Hematopoietic multipotent progenitor cell treated with erythropoietin and hydrocortisone succinate and interleukin-3 and kit ligand, for 15 days (in vitro differentiated cells): ENCODE data around the gene RNASEH2A.

Source experiments
- DNase-seq: peaks from one replicate; pipeline ENCODE4 v3.0.0-alpha.2; 2015; ENCODE audit warnings: low spot score

The RNASEH2A gene

DNA sequence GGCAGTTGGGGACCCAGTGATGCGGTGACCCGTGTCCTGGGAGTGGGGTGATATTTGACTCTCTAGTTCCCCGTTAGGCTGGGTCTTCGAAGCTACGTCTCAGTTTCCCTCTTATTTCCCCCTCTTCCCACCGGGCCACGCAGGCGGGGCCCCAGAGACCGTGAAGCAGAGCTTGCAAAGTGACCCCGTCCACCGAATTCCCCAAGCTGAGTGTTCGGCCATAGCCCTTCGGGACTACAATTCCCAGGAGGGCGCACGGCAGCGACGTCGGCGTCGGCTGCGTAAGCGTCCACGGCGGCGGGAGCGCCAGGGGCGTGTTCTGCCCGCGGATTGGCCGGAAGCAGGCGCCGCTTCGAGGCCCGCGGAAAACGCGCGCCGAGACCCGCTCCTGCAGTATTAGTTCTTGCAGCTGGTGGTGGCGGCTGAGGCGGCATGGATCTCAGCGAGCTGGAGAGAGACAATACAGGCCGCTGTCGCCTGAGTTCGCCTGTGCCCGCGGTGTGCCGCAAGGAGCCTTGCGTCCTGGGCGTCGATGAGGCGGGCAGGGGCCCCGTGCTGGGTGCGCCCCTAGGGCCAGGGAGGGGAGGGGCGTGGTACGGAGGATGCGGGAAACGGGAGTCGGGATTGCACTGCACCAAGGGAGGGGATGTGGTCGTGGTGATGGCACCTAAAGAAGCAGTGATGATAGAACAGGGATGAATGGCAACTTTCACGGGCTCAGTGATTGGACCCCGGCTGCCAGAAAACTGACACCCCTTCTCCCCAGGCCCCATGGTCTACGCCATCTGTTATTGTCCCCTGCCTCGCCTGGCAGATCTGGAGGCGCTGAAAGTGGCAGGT lies at the start of gene RNASEH2A:
Gene RNASEH2A (plus strand): TSS at position 343 of the 840 bp plus-strand sequence. CDS start 90 bp downstream, at position 433.
- DNase-seq = peak; percentile 90

- peak; percentile 67 for DNase-seq
Observed at GRCh38 chr19:12757544-12758274, 48.7 kb upstream of the RNASEH2A start.

GRCh38 chr19:12759686-12760085 lies 46.7 kb upstream of the RNASEH2A start:
- no peak for DNase-seq

- DNase-seq = no peak
Observed at GRCh38 chr19:12763100-12763499, 43.3 kb upstream of the RNASEH2A start.

DNA sequence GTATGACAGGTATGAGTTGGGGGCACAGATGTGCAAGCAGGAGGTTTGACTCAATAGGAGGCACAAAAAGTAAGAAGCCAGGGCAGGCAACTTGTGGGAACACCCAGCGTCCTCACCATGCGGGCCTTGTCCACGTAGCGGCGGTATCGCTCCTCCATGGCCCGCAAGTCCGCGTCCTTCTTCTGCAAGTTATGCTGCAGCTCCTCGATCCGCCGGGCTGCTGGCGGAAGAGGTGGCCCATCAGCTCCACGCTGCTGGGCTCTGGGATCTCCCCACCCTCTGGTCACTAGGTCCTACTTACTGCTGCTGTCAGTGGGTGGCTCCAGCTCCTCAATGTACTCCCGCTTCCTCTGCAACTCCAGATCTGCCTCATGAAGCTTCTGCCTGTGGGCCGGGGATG lies 41.7 kb upstream of the RNASEH2A start:
- DNase-seq = no peak

DNA sequence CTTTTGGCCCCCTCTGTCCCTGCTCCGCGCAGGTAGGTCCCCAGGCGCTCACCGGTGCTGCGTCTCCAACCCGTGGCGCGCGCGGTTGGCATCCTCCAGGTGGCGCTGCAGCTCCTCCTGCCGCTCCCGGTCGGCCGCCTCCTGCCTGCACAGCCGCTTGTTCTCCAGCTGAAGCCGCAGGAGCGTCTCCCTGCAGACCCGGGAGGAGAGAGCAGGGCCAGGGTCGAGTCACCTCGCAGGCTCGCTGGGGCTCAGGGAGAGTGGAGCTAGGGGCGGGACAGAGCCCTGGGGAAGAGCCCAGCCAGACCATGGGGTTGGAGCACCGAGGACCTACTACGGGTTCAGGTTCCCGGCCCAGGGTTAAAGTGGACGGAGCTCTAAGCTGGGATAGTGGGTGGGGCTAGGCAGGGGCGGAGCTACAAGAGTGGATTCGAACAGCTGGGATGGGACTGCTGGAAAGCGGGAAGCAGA lies 40.3 kb upstream of the RNASEH2A start:
- DNase-seq = no peak

DNA sequence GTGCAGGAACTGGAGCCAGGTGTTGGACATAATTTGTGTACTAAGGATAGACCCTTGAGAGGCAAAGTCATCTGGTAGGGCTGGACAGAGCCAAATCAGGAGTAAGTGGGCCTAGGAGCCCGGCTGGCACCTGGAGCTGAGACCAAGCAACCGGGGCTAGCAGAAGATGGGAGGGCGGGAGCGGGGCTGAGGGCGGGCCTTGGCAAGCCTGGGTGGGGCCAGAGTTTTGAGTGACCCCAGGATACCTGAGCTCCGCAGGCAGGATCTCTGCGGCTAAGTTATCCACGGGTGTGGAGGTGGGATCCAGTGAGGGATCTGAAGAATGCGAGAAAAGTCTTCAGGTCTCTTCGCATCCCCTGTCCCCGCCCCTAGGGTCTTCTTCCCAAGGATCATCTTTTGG lies 39.2 kb upstream of the RNASEH2A start:
- no peak for DNase-seq

DNA sequence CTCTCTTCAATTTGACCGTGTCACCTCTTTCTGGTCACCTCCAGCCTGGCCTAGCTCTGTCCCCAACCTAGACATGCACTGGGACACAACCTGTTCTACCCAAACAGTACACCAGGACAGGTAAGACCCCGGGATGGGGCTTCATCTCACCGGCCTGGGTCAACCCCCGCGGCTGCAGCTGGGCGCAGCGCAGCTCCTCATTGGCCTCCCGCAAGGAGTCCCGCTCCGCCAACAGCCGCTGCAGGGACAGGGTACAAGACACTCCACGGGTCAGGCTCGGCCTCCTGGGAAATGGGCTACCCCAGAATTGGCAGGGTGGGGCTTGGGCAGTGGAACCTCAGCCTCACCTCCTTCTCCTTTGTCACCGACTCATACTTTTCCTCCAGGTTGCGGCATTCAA lies 38.7 kb upstream of the RNASEH2A start:
- DNase-seq = no peak

- no peak for DNase-seq
Observed at GRCh38 chr19:12769689-12770088, 36.7 kb upstream of the RNASEH2A start.

DNA sequence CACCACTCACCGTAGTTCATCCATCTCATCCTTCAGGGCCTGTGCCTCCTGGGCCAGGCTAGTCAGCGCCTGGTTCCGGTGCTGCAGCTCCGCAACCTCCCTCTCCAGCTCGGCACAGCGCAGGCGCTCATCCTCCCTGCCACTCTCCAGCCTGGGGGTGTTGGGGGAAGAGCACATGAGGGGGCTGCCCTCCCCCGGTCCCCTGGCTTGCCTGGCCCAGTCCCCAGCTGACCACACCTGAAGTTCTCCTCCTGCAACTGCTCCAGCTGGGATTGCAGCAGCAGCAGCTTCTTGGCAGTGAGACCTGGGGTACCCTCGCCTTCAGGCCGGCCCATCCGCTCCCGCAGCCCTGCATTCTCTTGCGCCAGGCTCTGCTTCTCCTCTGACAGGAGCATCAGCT lies 35.5 kb upstream of the RNASEH2A start:
- DNase-seq = no peak

GRCh38 chr19:12772323-12772722 lies 34.1 kb upstream of the RNASEH2A start:
- DNase-seq = no peak

DNA sequence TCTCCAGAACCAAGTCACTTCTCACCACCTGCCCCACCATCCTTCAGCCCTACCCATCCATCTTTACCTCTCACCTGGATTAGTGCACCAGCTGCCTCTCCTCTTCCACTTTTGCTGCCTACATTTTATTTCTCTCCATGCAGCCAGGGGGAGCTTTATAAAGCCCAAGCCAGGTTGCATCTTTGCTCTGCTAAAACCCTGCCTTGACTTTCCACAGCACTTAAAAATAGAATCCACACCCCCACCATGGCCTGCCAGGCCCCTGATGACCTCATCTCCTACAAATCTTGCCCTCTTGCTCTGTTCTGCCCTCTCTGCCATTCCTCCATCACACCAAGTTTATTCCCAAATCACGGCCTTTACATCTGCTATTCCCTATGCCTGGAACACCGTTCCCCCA lies 32.8 kb upstream of the RNASEH2A start:
- DNase-seq = no peak

GRCh38 chr19:12774588-12775555 lies 31.5 kb upstream of the RNASEH2A start, which contains the start of gene HOOK2:
TSS of gene HOOK2 (minus strand) at chr19:12775552. CDS start at chr19:12775449, 103 bp downstream.
- DNase-seq = no peak

DNA sequence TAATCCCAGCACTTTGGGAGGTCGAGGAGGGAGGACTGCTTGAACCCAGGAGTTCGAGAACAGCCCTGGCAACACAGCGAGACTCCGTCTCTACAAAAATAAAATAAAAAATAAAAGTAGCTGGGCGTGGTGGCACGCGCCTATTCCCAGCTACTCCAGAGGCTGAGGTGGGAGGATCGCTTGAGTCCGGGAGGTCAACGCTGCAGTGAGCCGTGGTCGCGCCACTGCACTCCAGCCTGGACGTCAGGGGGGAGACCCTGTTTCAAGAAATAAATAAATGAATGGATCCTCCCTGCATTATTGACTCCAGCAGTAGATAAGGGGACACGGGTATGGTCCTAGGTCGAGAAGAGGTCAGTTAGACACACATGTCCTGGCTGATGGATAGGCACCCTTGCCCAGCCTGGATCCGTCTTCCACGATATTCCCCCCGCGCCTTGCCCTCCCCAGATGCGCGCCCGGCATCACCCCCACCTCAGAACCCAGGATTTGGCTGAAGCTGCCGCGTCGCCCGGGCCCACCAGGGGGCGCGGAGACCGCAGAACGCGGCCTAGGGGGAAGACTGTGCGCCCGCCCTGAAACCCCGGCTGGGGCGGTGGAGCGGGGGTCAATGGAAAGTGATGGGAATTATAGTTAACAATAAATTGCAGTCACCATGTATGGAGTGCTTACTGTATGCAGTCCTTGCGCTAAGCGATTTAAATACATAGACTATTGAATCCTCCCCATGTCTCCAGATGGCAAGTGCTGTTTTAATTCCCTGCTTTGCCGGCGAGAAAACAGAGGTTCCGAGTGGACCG lies 29.0 kb upstream of the RNASEH2A start:
- peak; percentile 77 for DNase-seq

- DNase-seq = no peak
Observed at GRCh38 chr19:12778017-12778904, 28.1 kb upstream of the RNASEH2A start.

DNA sequence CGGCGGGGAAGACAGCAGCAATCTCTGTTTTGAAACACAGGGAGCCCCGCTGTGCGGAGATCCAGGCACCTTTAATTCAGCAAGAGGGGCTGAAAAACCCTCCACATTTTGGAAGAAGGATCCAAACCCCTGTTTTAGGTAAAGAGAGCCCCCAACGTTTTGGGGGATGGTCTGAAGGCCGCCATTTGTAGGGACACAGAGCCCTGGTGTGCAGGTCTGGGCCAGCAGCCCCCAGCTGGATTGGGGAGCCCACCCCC lies 27.6 kb upstream of the RNASEH2A start:
- DNase-seq = no peak

GRCh38 chr19:12779162-12779993 lies 27.0 kb upstream of the RNASEH2A start:
- DNase-seq = no peak

GRCh38 chr19:12782174-12782423 lies 24.3 kb upstream of the RNASEH2A start:
- no peak for DNase-seq

GRCh38 chr19:12782424-12783290 lies 23.7 kb upstream of the RNASEH2A start:
- DNase-seq = peak; percentile 86
